ENCODE results near the gene CDC5L. TPM values are rescaled to one million over a fixed set of nuclear protein-coding genes. Genes with fewer than 3 reads are reported as not detected.

Gene CDC5L
- 10 to 100 TPM in 3 of 4 donors, 1 to 10 TPM in 1; 9.9 to 23.1 (median 15.3) TPM for total RNA-seq

DNA sequence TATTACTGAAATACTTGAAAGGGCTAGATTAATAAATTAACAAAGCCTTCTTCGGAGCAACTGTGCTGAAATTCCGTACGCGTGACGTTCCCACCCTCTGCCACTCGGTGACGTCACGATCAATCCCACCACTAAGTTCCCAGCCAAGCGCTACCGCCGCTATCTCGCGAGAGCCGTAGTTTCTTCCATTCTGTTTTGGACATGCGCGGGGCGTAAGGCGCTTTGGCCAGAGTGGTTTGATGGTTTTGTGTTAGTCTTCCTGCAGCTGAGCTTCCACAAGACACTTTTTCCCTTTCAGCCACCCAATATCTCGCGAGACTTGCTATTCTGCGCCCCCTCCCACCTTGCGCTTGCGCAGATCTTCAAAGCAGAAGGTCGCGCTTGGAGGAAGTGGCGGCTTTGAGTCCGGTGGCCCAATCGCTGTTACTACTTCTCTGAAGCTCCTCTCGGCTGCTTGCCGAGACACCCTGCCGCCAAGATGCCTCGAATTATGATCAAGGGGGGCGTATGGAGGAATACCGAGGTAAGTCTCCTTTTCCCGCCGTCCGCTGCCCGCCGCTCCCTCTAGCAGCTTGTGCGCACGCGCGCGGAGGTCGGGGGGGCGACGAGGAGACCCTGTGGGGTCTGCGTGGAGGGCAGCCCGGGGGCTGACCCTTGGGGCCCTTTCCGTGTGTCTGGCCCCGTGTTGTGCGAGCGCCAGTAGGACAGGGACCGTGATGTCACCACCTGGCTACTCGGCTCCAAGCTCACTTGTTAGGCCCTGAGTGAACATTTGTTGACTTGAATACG is at the start of gene CDC5L:
CDC5L (plus strand) TSS at position 361 of the 789 bp plus-strand sequence; CDS start at position 479, 118 bp downstream.
- Histone ChIP-seq H3K9me3 (no peaks in the 10 kb centered on the region), H3K27me3 (no peaks in the 10 kb centered on the region), H3K27ac (peak within 1 kb of the TSS; percentile 94 to 97 (median 94)), H3K4me1 (peaks cover 0 to 21% (median 13%) of the 10 kb centered on the region in 4 donors), H3K36me3 (peaks cover 0 to 19% (median 0%) of the 10 kb centered on the region in 3 donors), H3K4me3 (peak within 1 kb of the TSS; percentile 79 to 99 (median 93))
- peak; percentile 86 to 97 (median 93) for DNase-seq
- TF ChIP-seq, protein P1, sequence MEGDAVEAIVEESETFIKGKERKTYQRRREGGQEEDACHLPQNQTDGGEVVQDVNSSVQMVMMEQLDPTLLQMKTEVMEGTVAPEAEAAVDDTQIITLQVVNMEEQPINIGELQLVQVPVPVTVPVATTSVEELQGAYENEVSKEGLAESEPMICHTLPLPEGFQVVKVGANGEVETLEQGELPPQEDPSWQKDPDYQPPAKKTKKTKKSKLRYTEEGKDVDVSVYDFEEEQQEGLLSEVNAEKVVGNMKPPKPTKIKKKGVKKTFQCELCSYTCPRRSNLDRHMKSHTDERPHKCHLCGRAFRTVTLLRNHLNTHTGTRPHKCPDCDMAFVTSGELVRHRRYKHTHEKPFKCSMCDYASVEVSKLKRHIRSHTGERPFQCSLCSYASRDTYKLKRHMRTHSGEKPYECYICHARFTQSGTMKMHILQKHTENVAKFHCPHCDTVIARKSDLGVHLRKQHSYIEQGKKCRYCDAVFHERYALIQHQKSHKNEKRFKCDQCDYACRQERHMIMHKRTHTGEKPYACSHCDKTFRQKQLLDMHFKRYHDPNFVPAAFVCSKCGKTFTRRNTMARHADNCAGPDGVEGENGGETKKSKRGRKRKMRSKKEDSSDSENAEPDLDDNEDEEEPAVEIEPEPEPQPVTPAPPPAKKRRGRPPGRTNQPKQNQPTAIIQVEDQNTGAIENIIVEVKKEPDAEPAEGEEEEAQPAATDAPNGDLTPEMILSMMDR (IDR thresholded peaks at IDR 0.05): no peak
- TF ChIP-seq POLR2A (IDR thresholded peaks at IDR 0.05): peak; percentile 80 to 85

DNA sequence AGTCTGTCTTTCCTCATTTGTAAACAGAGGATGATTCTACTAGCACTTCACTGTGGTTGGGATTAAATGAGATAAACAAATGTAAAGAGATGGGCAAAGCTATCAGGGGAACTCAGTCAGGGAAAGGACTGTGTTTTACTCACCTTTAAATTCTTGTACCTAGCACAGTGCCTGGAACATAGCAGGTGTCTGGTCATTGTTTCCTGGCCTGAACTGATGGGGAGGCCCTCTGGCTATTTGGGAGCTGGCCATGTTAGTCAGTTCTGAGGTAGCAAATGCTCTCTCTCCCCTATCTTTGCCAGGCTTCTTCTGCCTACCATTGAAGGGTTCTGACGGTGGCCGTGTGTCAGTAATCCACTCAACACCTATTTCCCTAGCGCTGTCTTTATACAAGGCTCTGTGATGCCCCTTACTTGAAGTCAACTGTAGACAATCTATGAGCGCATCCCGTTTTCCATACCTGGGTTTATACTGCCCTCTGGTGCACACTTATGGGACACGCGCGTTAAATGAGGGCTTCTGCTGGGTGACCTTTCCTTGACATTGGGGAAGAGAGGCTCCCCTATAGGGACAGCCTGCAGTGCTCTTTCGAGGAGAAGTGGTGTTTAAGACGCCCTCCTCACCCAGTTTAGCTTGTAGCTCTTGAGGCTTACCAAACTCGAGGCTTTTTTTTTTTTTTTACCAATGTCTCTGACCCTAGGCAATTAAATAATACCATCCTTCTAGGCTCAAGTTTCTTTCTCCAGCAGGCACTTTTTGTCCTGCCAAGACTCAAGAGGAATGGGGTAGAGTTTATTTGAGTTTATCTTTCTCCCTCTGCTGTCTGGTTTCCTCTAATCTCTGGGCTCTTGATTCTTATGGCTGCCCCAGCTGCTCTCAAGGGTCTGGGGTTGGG is 49.0 kb upstream of the CDC5L start:
- peak; percentile 56 to 87 (median 67) for DNase-seq
- Histone ChIP-seq H3K4me3 (no peak overlapping the region), H3K27ac (no peak overlapping the region), H3K36me3 (no peaks in the 10 kb centered on the region), H3K9me3 (no peaks in the 10 kb centered on the region), H3K27me3 (no peaks in the 10 kb centered on the region), H3K4me1 (peaks cover 0 to 3% (median 0%) of the 10 kb centered on the region in 4 donors)
- TF ChIP-seq POLR2A (IDR thresholded peaks at IDR 0.05): no peak
- TF ChIP-seq, protein P1 (IDR thresholded peaks at IDR 0.05): peak; percentile 29 to 85 (median 75)

DNA sequence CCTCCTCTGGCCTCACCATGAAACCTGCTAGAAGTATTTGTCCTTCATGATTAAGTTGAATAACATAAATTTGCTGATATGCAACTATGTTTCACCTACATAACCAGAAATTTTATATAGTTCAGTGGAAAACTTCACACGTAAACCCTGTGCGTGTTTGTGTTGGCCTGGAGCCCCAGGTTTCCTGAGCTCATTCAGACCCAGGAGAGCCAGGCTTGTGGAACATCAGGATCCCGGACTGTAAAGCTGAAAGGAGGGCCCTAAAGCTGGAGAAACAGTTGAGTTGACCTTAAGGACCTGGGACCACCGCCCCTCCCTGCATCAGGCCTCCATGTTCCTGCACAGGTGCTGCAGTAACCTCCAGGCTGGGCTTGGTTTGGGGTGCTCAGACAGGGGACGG is 48.2 kb upstream of the CDC5L start:
- Histone ChIP-seq H3K4me3 (no peak overlapping the region), H3K4me1 (peaks cover 0 to 3% (median 0%) of the 10 kb centered on the region in 4 donors), H3K27ac (no peak overlapping the region), H3K36me3 (no peaks in the 10 kb centered on the region), H3K27me3 (no peaks in the 10 kb centered on the region), H3K9me3 (no peaks in the 10 kb centered on the region)
- TF ChIP-seq, protein P1 (IDR thresholded peaks at IDR 0.05): no peak
- TF ChIP-seq POLR2A (IDR thresholded peaks at IDR 0.05): no peak
- DNase-seq: no peak

DNA sequence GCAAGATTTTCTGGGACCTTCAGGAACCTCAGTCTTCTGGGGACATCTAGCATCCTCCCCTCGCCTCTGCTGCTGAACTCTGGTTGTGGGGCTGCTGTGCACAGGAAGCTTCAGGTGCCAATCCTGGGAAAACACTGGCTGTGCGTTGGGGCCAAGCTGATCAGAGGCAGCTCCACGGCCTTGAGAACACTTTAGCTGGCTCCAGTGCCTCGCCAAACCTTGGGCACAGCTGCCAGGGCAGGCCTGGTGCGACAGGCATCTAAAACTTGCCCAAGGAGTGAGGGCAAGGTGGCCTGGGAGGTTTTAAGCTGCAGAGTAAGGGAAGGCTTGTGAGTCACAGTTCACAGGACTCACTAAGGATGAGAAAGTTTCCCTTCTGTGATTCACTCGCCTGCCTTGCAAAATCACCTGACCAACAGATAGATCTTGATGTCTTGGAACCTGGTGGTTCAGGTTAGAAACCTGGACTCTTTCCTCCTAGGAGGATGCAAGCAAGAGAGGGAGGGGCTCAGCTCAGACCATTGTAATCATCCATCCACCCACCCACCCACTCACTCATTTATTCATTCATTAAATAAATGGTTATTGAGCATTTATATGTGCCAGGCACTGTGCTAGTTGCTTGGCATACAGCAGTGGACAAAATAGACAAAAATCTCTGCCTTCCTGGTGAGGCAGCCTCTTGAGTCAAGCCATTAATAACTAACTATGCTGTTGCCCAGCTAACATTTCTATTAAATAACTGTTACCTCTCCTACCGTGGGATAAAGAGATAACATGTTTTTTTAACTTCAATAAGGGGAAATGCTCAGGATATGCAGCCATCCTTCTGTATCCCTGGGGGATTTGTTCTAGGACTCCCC is 47.5 kb upstream of the CDC5L start:
- TF ChIP-seq, protein P1 (IDR thresholded peaks at IDR 0.05): no peak
- no peak for TF ChIP-seq POLR2A (IDR thresholded peaks at IDR 0.05)
- no peaks in the 10 kb centered on the region for H3K9me3 ChIP-seq
- H3K27ac ChIP-seq: no peak overlapping the region
- no peaks in the 10 kb centered on the region for H3K36me3 ChIP-seq
- no peak for DNase-seq
- H3K27me3 ChIP-seq: no peaks in the 10 kb centered on the region
- no peak overlapping the region for H3K4me3 ChIP-seq
- peaks cover 0 to 3% (median 0%) of the 10 kb centered on the region in 4 donors for H3K4me1 ChIP-seq
